ENCODE results near the gene EXOSC10. TPM values are rescaled to one million over a fixed set of nuclear protein-coding genes. Genes with fewer than 3 reads are reported as not detected.
"Not testable (repeated sequence)": the region's sequence is repeated elsewhere in the genome, so short reads cannot be mapped to it uniquely, and the experiment has no call there.

The EXOSC10 gene
- polyA plus RNA-seq, 12 donors: 46.7 to 107 (median 64.8) TPM; not detected in 1

GRCh38 chr1:11116318-11116717 lies 16.6 kb upstream of the EXOSC10 start:
- DNase-seq: no peak

GRCh38 chr1:11114966-11115365 lies 15.3 kb upstream of the EXOSC10 start:
- DNase-seq: no peak

GRCh38 chr1:11109047-11109760 lies 9.5 kb upstream of the EXOSC10 start:
- no peak for DNase-seq

GRCh38 chr1:11107599-11107998 lies 7.9 kb upstream of the EXOSC10 start:
- DNase-seq: no peak

- no peak for DNase-seq
These were observed 5.9 kb upstream of the EXOSC10 start for GRCh38 chr1:11105586-11105985.

GRCh38 chr1:11101347-11101746 lies 1.7 kb upstream of the EXOSC10 start:
- no peak for DNase-seq

GRCh38 chr1:11100806-11101205 lies 1.1 kb upstream of the EXOSC10 start:
- not testable (repeated sequence) for DNase-seq

- no peak for DNase-seq
These were observed 452 bp upstream of the EXOSC10 start for GRCh38 chr1:11100149-11100493.

GRCh38 chr1:11098931-11099309 lies 749 bp downstream of the EXOSC10 start:
- no peak for DNase-seq

GRCh38 chr1:11083784-11084183 lies 15.9 kb downstream of the EXOSC10 start:
- DNase-seq: not testable (repeated sequence)

- no peak for DNase-seq
These were observed 18.7 kb downstream of the EXOSC10 start for GRCh38 chr1:11080931-11081330.

- no peak for DNase-seq
These were observed 21.0 kb downstream of the EXOSC10 start for GRCh38 chr1:11078631-11079030.

- DNase-seq: not testable (repeated sequence)
These were observed 26.3 kb downstream of the EXOSC10 start for GRCh38 chr1:11073398-11073797.

GRCh38 chr1:11072216-11072917 lies 27.3 kb downstream of the EXOSC10 start:
- no peak for DNase-seq

GRCh38 chr1:11071463-11072215 lies 28.0 kb downstream of the EXOSC10 start:
- no peak for DNase-seq

- no peak for DNase-seq
These were observed 28.8 kb downstream of the EXOSC10 start for GRCh38 chr1:11070876-11071275.

GRCh38 chr1:11068600-11069473 lies 30.8 kb downstream of the EXOSC10 start:
- no peak for DNase-seq

- no peak for DNase-seq
These were observed 31.7 kb downstream of the EXOSC10 start for GRCh38 chr1:11067716-11068599.

- no peak for DNase-seq
These were observed 33.9 kb downstream of the EXOSC10 start for GRCh38 chr1:11065796-11066195.

GRCh38 chr1:11064942-11065341 lies 34.7 kb downstream of the EXOSC10 start:
- no peak for DNase-seq
